Activated CD8-positive, alpha-beta memory T cell treated with anti-CD3 and anti-CD28 coated beads, Interleukin-2, amount 50 U/mL, for 24 hours (primary cell): Measurements from ENCODE around the gene C4orf33.
"Not testable (repeated sequence)": the region's sequence is repeated elsewhere in the genome, so short reads cannot be mapped to it uniquely, and the experiment has no call there.

ENCODE experiments used
- DNase-seq: peaks from one replicate; pipeline ENCODE4 v3.0.0-alpha.2; 2020; ENCODE audit errors: extremely low read depth

Gene C4orf33, protein sequence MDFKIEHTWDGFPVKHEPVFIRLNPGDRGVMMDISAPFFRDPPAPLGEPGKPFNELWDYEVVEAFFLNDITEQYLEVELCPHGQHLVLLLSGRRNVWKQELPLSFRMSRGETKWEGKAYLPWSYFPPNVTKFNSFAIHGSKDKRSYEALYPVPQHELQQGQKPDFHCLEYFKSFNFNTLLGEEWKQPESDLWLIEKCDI

DNA sequence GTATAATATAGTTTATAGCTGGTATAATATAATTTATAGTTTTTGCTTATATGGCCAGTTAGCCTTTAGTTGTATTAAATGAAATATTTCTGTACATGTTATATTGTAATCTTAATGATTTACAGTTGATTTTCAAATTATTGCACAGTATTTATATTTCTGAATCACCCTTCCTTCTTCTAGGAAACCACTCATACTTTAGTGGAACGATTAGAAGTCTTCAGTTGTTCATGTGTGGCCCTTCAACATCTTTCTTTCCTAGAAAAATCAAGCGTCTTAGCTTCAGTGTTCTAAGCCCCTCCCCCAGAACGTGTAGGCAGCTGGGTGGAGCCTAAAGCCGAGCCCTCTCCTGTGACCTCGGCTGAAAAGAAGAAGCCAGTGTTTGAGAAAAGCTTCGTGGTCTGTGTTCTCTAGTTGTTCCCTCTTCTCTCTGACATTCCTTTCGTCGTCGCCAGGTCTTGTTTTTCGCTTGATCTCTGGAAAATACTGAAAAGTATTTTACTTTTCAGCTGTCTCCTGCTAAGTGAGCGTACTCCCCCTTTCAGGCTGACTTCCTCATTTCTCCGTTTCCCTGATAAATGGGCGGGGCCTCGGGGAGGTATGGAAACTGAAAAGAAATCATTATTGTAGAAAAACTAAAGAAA lies at the start of gene C4orf33:
Gene C4orf33 (plus strand): TSS at position 342 of the 644 bp plus-strand sequence. CDS start 6,459 bp downstream, outside the sequence.
- DNase-seq: peak; percentile 61

DNA sequence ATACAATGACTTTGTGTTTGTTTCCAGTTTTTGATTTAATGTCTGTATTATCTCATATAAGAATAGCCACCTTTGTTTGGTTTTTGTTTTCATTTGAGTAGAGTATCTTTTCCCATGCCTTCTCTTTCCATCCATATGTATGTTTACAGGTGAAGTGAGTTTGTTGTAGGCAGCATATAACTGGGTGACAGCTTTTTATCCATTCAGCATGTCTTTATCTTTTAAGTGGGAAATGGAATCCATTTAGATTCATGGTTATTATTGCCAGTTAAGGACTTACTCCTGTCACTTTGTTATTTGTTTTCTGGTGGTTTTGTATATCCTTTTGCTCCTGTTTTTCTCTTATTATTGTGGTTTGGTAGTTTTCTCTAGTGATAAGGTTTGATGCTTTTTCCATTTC lies 36.9 kb upstream of the C4orf33 start:
- no peak for DNase-seq

DNA sequence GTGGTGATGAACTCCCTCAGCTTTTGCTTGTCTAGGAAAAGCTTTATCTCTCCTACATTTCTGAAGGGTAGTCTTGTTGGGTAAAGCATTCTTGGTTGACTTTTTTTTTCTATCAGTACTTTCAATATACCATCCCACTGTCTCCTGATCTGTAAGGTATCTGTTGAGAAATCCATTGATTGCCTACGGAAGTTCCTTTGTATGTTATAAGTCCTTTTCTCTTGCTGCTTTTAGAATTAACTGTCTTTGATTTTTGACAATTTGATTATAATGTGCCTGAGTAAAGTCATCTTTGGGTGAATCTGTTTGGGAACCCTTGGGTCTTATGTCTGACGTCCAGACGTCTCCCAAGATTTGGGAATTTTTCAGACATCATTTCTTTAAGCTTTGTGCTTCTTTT lies 33.4 kb upstream of the C4orf33 start:
- no peak for DNase-seq

DNA sequence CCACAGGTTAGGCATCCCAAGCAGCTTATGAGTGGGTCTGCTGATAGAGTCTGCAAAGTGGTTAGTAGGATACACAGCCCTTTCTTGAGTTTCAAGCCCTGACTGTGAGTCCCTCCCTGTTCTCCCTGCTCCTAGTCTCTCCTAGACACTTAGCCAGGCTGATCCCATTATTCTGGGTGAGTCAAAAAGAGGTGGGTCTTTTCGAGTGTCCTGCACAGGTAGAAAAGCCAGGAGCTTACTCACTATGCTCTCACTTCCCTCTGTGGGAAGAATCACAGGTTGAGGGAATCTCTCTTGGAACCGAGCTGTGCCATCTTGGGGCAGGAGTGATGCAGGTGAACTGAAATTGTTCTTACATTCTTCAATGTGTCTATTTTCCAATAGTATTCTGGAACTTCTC lies 32.3 kb upstream of the C4orf33 start:
- no peak for DNase-seq

DNA sequence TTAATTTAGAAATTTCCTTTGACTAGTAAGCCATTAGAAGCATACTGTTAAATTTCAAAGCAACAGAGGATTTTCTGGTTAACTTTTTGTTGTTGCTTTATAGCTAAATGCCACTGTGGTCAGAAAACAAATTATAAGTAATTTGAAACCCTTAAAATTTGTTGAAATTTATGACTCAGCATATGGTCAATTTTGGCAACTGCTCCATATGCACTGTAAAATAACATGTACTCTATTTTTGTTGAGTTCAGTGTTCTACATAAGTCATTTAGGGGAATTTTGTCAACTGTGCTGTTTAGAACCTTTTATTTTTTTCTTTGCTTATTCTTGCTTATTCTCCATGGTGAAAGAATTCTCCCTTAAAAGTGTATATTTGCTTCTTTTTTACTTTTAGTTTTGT lies 31.2 kb upstream of the C4orf33 start:
- no peak for DNase-seq

DNA sequence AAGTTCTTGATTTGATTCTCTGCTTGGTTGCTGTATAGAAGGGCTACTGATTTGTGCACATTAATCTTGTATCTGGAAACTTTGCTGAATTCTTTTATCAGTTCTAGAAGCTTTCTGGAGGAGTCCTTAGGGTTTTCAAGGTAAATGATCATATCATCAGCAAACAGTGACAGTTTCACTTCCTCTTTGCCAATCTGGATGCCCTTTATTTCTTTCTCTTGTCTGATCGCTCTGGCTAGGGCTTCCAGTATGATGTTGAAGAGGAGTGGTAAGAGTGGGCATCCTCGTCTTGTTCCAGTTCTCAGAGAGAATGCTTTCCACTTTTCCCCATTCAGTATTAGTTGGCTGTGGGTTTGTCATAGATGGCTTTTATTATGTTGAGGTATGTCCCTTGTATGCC lies 26.4 kb upstream of the C4orf33 start:
- not testable (repeated sequence) for DNase-seq

DNA sequence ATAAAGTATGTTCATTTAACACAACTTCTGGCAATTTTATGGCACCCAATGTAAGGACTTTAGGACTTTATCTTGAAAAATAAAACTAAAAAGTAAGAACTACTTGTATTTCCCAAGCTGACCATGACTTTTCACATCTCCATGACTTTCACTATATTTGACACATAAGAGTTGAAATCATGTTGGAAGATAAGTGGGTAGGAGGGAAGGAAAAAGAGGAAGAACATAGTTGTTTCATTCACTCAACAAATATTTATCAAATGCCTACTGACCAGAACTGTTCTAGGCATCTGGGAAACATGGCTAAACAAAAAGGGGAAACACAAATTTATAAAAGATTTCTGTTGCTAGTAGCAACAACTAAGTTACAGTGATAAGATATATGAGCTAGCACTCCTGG lies 18.6 kb upstream of the C4orf33 start:
- no peak for DNase-seq

DNA sequence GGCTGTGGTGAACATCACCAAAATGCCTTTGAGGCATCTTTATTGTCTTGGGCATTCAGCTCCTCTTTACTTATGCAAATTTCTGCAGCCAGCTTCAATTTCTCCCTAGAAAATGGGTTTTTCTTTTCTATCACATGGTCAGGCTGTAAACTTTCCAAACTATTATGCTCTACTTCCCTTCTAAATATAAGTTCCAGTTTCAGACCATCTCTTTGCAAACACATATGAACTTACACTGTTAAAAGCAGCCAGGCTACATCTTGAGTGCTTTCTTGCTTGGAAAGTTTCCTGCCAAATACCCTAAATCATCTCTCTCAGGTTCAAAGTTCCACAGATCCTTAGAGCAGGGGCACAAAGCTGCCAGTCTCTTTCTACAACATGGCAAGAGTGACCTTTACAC lies 15.8 kb upstream of the C4orf33 start:
- no peak for DNase-seq

DNA sequence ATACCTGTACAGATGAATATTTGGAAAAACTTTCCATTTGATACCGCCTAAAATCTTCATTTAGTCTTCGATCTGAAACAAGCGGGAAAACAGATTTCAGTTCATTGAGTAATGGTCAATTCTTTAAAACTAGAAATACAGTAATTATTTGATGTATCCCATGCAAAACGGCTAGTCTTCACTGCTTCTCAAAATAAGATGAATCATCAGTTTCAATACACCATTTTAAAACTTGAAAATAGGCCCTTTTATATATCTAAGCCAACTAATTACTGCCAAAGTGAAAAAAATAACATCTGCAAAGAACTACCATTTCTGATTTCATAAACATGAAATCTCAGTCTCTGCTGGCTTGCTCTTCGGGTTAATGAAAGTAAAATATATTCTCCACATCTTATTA lies 13.7 kb upstream of the C4orf33 start:
- DNase-seq: no peak

DNA sequence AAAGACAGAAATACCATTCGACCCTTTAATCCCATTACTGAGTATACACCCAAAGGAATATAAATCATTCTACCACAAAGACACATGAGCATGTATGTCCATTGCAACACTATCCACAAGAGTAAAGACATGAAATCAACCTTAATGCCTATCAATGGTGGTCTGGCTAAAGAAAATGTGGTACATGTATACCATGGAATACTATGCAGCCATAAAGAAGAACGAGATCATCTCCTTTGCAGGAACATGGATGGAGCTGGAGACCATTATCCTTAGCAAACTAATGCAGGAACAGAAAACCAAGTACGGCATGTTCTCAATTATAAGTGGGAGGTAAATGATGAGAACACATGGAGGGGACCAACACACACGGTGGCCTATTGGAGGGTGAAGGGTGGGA lies 10.5 kb upstream of the C4orf33 start:
- no peak for DNase-seq

DNA sequence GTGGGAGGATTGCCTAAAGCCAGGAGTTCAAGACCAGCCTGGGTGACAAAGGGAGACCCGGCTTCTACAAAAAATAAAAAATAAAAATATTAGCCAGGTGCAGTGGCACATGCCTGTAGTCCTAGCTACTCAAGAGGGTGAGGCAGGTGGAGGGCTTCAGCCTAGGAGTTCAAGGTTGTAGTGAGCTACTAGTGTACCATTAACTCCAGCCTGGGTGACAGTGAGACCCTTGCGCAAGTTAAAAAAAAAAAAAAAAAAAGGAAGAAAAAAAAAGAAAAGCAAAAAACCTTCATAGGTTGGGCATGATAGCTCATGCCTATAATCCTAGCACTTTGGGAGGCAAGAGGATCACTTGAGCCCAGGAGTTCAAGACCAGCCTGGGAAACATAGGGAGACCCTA lies 8.4 kb upstream of the C4orf33 start:
- no peak for DNase-seq

DNA sequence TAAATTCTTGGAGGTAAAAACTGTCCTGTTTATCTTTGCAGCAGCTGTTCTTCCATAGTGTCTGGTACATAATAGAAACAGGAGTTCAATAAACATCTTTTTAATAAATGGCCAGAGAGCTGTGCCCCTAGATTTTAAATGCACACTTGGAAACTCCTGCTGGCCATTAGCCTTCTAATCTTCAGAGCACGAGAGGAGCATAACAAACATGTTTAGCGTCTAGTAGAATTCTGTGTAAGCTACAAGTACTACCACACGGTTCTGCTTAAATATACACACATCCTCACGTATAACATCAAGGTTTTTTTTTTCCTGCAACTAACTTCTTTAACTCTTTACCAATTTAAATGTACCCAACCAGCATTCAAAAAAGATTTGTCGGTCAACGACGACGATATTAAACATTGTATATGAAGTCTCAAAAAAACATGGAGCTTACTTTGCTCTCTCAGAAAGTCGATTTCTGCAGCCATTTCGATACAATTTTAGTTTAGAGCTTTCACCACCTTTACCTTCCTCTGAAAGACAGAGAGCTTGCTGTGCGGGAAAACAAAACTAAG lies 3.2 kb upstream of the C4orf33 start:
- no peak for DNase-seq

DNA sequence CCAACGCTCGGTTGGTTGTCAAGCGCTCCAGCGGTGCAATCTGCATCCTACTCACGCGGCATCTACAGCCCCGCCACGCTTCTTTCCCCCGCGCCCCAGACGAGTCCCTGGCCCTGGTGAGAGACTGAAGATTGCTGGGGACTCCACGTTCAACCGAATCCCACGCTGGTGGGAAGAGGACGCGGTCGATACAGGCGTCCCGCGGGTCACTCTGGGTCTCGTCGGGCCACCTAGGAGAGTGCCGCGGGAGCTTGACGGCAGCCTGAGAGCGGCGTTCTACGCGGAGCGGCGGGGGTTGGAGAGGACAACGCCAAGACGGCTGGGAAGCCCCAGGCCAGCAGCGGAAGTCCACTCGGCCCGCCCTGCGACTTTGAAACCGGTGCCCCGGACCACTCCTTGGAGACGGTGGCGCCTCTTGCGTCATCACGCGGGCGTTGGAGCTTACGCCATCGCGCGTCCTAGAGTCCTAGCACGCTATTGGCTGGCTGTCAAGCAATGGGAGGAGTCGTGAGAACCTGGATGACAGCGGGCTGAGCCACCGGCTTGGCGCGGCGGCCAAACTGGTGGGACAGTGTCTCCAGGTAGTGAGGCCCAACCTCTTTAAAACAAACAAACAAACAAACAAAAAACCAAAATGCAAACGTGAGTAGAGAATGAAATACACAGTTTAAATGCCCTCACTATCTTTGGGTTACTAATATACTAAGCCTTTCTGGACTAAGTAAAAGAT lies 2.6 kb upstream of the C4orf33 start, which contains the start of gene SCLT1:
Gene SCLT1 (minus strand): TSS at position 349 of the 730 bp plus-strand sequence. CDS start 436 bp downstream, outside the sequence.
- peak; percentile 97 for DNase-seq

DNA sequence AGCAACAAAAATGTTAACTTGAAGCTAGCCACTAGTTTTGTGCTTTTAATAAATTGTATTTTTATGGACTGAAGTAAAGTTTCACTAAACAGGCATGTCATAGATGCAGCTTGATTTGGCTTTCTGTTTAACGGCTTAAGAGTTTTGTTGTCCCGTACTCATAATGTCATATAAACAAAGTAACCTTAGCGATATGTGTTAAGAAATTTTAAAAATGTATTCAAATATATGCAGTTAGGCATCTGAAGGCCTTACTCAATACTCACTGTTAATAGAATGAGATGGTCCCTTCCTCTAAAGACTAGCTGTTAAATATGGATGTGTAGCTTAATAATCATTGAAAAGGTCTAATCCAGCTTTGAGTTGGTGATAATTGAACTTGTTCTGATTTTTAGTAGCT lies 1.6 kb upstream of the C4orf33 start:
- DNase-seq: no peak

DNA sequence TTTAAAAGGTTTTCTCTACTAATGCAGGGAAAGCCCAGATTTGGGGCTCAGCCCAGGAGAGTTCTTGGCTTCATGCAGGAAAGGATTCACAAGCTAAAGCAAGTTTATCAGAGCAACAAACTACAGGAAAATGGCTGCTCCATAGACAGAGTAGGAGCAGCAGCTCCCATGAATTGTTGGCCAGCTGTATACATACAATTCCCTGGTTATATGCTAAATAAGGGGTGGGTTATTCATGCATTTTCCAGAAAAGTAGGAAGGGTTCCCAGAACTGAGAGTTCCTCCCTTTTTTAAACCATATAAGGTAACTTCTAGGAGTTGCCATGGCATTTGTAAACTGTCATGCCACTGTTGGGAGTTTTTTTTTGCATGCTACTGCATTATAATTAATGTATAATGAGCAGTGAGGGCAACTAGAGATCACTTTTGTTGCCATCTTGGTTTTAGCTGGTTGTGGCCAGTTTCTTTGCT lies 2.6 kb downstream of the C4orf33 start:
- no peak for DNase-seq

DNA sequence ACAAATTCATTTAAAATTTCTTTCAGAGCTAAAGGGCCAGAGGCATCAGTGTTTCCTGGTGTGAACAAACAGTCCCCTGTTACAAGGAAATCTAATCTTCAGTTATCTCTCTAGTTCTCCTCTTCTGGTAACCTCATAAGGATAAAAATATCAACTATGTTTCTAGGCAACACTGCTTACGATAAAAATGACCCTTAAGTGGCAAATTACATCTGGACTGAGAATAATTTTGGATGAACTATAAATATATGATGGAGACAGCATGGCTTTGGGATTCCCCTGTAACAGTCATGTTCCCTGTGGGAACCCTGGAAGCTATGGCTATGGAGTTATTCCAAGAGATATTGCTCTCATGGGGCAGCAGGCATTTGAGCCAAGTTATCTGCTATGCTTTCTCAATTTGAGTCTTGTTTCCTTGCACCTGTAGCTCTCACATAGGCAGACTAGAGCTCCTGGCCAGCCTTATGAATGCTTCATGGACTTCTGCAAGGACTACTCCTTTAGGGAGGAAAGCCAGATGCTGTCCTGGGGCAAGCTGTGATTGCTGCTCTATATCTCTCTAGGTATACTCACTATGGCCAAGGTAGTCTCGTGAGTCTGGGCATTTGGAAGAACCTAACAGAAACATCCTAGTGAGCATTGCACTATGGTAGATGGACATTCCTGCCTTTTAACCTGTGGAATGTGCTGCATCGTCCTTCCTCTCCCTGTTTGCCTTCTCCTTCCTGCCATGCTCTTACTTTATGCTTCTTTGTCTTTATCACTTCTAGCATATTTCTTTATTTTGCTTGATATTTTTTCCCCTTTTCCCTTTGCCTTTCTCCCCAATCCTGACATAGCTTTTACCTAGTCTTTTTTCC lies 14.2 kb downstream of the C4orf33 start:
- no peak for DNase-seq

DNA sequence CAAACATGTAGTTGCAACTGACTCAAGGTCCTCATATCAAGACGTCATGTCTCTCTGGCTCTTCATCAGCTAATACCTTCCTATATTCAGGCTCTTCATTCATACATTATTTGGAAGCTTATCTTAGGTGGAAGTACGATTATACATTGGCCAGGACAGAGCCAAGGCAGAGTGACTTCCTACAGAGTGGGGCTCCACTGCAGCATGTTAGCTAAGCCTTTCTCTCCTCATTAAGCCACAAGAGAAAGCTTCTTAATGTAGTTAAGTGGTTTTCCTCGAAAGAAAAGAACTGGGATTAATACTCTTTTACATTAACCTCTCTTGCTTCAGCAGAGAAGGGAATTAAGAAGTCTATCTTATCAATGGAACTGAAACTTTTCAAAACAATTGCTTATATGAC lies 15.0 kb downstream of the C4orf33 start:
- DNase-seq: no peak

DNA sequence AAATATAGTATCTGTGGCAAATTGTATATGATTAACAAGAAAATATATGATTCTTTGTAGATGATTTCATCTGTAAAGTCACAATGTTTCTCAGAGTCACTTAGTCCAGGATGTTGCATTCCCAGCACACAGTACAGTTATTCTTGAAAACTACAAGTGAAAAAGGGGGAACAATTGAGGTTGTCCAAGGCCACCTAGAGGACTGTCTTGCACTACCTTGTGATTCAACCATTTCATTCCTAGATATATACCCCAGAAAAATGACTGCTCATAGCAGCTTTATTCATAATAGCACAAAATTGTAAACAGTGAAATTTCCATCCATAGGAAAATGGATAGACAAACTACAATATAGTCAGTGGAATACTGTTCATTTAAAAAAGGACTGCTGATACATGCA lies 16.0 kb downstream of the C4orf33 start:
- DNase-seq: no peak

DNA sequence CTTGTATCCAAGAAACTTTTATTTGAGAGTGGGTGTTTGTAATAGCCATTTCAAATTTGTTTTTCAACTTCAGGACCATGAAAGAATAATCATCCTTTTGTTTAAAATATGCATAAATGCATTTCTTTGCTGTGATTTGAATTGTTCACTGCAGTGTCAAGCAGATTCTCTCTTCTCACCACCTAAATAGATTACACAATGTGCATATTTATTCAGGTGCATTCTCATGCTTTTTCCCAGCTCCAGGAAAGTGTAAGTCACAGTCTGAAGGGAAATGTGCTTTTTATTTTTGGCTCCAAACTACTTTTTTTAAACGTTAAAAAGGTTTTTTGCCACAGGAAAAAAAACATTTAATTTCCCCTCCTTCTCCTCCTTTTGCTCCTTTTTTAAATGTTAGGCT lies 17.5 kb downstream of the C4orf33 start:
- DNase-seq: no peak

DNA sequence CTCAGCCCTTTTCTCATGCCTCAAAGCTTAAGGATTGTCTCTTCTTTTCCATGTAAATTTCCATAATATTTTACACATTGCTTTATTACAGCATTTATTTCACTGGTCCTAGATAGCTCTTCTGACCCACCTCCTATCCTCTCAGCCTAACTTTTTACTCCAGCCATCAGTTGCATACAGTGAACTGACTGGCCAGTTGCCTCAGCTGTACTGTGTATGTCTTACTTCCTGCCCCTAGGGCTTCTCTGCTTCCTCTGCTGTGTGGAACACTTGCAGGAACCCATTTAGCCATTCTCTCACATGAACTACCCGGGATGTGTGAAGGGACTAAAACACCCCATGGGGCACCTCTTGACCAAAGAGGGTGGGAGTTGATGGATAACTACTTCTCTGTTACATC lies 18.0 kb downstream of the C4orf33 start:
- no peak for DNase-seq

DNA sequence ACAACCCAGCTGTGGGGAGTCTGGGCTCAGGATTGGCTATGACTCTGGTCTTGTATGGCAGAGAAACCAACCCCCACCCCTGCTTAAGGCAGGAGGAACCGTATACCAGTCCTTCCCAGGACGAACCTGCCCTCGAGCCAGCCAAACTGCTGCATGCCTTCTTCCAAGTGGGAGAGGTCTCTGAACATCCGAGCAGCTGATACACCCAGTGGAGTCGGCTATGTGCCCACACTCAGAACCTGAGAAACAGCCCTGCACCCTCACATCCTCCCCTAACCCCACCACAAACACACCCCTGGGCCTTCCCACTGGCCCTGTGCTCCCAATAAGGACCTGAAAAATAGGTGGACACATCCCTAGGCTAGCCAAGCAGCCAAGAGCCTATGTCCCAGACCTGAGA lies 21.8 kb downstream of the C4orf33 start:
- DNase-seq: no peak

DNA sequence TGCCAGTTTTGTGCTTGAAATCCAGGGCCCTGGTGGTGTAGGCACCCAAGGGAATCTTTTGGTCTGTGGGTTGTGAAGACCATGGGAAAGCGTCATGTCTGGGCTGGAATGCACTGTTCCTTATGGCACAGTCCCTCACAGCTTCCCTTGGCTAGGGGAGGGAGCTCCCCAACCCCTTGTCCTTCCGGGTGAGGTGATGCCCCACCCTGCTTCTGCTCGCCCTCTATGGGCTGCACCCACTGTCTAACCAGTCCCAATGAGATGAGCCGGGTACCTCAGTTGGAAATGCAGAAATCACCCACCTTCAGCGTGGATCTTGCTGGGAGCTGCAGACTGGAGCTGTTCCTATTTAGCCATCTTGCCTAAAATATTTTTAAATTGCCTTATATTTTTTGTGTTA lies 30.7 kb downstream of the C4orf33 start:
- not testable (repeated sequence) for DNase-seq
